22Rv1 (cell line): ENCODE data around the gene ADGRD1.

Experiments
- CTCF ChIP-seq: fragments of 450-650 bp; IDR thresholded peaks from 2 replicates; pipeline ENCODE4 v1.5.1; 2017; ENCODE audit warnings: mild to moderate bottlenecking
- ZFX ChIP-seq: fragments of 450-650 bp; IDR thresholded peaks from 2 replicates; pipeline ENCODE4 v1.6.1; 2017; ENCODE audit warnings: antibody characterized with exemption, borderline replicate concordance

GRCh38 chr12:131013118-131013517, 59.4 kb downstream of the ADGRD1 start:
- TF ChIP-seq CTCF: no peak
- no peak for TF ChIP-seq ZFX
